Activated CD4-positive, alpha-beta memory T cell treated with anti-CD3 and anti-CD28 coated beads, Interleukin-2, amount 10 ng/mL, durations not matched to agents 7 days and 5 days (primary cell): ENCODE data around the gene PRPF4. TPM values are rescaled to one million over a fixed set of nuclear protein-coding genes. Genes with fewer than 3 reads are reported as not detected.
A peak's percentile ranks its signal among the peaks of the same experiment; 100 is the strongest.

Experiments used
- CTCF ChIA-PET: fragments of 350-600 bp; sonication (Branson Sonifier 250); formaldehyde crosslinking; loops from one replicate; lab custom pipeline; 2021; ENCODE audit warnings: antibody characterized with exemption, inconsistent platforms; lab: Charles Lee
- POLR2A ChIA-PET: fragments of 350-600 bp; sonication (Branson Sonifier 250); formaldehyde crosslinking; loops from one replicate; lab custom pipeline; 2021; ENCODE audit warnings: antibody characterized with exemption; lab: Charles Lee
- DNase-seq: peaks from one replicate; pipeline ENCODE4 v3.0.0-alpha.2; 2020
- H3K27ac Mint-ChIP-seq: one replicate; pipeline ENCODE4 v1.8.0; 2021; ENCODE audit warnings: mild to moderate bottlenecking, mixed read lengths
- H3K27me3 Mint-ChIP-seq: one replicate; pipeline ENCODE4 v1.8.0; 2021; ENCODE audit warnings: mixed read lengths
- H3K36me3 Mint-ChIP-seq: one replicate; pipeline ENCODE4 v1.8.0; 2021; ENCODE audit warnings: low read depth, mixed read lengths
- H3K4me1 Mint-ChIP-seq: one replicate; pipeline ENCODE4 v1.8.0; 2021; ENCODE audit warnings: mixed read lengths
- H3K4me3 Mint-ChIP-seq: one replicate; pipeline ENCODE4 v1.8.0; 2021; ENCODE audit warnings: mild to moderate bottlenecking, mixed read lengths
- H3K9me3 Mint-ChIP-seq: one replicate; pipeline ENCODE4 v1.8.0; 2021; ENCODE audit warnings: mixed read lengths
- total RNA-seq, 2 experiments: library from RNA; stranded (reverse); gene quantifications; one replicate each; pipeline ENCODE4 v1.2.3, GENCODE V29; 2021

PRPF4 gene
- total RNA-seq, 2 experiments from 2014 or later, result 27.7 to 28.2 TPM

DNA sequence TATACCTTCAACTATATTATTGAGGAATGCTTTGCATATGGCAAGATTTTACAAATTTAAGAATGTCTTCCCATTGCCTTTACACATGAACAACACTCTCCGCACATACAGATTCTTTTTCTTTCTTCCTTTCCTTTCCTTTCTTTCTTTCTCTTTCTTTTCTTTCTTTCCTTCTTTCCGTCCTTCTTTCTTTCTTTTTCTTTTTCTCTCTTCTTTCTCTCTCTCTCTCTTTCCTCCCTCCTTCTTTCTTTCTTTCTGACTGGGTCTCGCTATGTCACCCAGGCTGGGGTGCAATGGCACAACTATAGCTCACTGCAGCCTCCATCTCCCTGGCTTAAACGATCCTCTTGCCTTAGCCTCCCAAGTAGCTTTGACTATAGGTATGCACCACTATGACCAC lies 50.8 kb downstream of the PRPF4 start:
- DNase-seq, result no peak
- Mint-ChIP-seq H3K4me3 (no peak overlapping the region), H3K36me3 (no peaks in the 10 kb centered on the region), H3K4me1 (no peaks in the 10 kb centered on the region), H3K9me3 (no peaks in the 10 kb centered on the region), H3K27me3 (no peaks in the 10 kb centered on the region), H3K27ac (no peak overlapping the region)
- CTCF ChIA-PET, result interaction anchor here (1.0 kb wide), 1 partner anchor 16 kb away, joined by 3 read pairs; no protein-coding TSS in a partner anchor
- POLR2A ChIA-PET, result no interaction called here

GRCh38 chr9:113328045-113328782 lies 52.8 kb downstream of the PRPF4 start:
- no peaks in the 10 kb centered on the region for H3K27me3 Mint-ChIP-seq
- ChIA-PET CTCF (interaction anchor here (0.6 kb wide), 1 partner anchor 75 kb away, joined by 5 read pairs; no protein-coding TSS in a partner anchor), POLR2A (no interaction called here)
- no peaks in the 10 kb centered on the region for H3K9me3 Mint-ChIP-seq
- no peak for DNase-seq
- H3K27ac Mint-ChIP-seq, result no peak overlapping the region
- H3K36me3 Mint-ChIP-seq, result no peaks in the 10 kb centered on the region
- no peak overlapping the region for H3K4me3 Mint-ChIP-seq
- H3K4me1 Mint-ChIP-seq, result no peaks in the 10 kb centered on the region

DNA sequence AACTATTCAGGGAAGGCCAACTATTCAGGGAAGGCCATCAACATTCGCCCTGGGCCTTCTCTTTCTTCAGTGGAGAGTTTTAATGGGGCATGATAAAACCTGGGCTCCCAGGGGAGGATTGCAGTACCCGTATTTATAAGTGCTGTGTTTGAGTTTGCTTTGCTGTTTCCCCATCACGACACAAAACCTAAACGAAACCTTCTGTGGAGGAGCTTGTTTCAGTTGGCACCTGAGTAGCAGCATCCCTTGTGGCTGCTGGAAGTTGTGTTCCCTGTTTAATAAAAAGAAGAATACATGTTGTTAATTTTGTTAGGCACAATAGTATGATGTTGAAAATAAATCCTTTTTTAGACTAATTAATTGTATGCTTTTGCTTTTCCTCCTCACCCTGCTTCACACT lies 56.3 kb downstream of the PRPF4 start:
- Mint-ChIP-seq H3K27me3 (no peaks in the 10 kb centered on the region), H3K36me3 (no peaks in the 10 kb centered on the region), H3K4me1 (peaks cover 11% of the 10 kb centered on the region), H3K27ac (no peak overlapping the region), H3K4me3 (no peak overlapping the region), H3K9me3 (no peaks in the 10 kb centered on the region)
- ChIA-PET POLR2A (no interaction called here), CTCF (no interaction called here)
- no peak for DNase-seq

DNA sequence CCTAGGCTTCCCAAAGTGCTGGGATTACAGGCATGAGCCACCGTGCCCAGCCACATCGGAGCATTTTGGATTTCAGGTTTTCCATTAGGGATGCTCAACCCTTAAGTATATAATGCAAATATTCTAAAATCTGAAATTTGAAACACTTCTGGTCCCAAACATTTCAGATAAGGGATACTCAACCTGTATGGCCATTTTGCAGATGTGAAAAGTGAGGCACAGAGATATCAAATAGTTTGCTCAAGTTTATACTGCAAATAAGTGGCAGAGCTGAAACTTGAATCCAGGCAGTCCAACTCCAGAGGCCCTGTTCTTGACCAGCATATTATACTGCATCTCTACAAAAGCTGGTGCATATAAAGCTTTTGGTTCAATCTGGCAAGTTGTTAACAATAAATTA lies 62.3 kb downstream of the PRPF4 start:
- ChIA-PET POLR2A (interaction anchor here (0.9 to 1.9 kb wide), 3 partner anchors 11 to 72 kb away, joined by 3 to 6 read pairs (median 3); partner anchors contain the start of genes C9orf43, CDC26, POLE3 and PRPF4), CTCF (interaction anchor here (1.3 to 2.6 kb wide), 2 partner anchors 63 to 64 kb away, joined by 4 to 8 read pairs; partner anchors contain the start of genes ALAD, CDC26 and PRPF4)
- no peak for DNase-seq
- peaks cover 39% of the 10 kb centered on the region for H3K4me1 Mint-ChIP-seq
- H3K36me3 Mint-ChIP-seq, result no peaks in the 10 kb centered on the region
- H3K4me3 Mint-ChIP-seq, result no peak overlapping the region
- no peaks in the 10 kb centered on the region for H3K27me3 Mint-ChIP-seq
- no peak overlapping the region for H3K27ac Mint-ChIP-seq
- H3K9me3 Mint-ChIP-seq, result no peaks in the 10 kb centered on the region

GRCh38 chr9:113340011-113340699 lies 64.7 kb downstream of the PRPF4 start, which contains the start of gene WDR31:
Gene WDR31 (minus strand): TSS chr9:113340275. CDS start chr9:113332022, 8,253 bp downstream.
- ChIA-PET CTCF (interaction anchor here (0.9 to 4.0 kb wide), 8 partner anchors 10 to 239 kb away, joined by 3 to 42 read pairs (median 4); partner anchors contain the start of genes ALAD, BSPRY, C9orf43 and CDC26), POLR2A (interaction anchor here (1.1 to 3.1 kb wide), 8 partner anchors 10 to 239 kb away, joined by 4 to 40 read pairs (median 6); partner anchors contain the start of genes ALAD, BSPRY, C9orf43 and FKBP15)
- Mint-ChIP-seq H3K4me3 (peak within 1 kb of the TSS; percentile 68), H3K27me3 (no peaks in the 10 kb centered on the region), H3K27ac (no peak within 1 kb of the TSS), H3K9me3 (no peaks in the 10 kb centered on the region), H3K36me3 (no peaks in the 10 kb centered on the region), H3K4me1 (peaks cover 46% of the 10 kb centered on the region)
- DNase-seq, result peak; percentile 80

- ChIA-PET CTCF (interaction anchor here (1.2 to 4.0 kb wide), 2 partner anchors 8 to 20 kb away, joined by 3 to 42 read pairs; partner anchors contain the start of gene BSPRY), POLR2A (interaction anchor here (1.7 to 3.1 kb wide), 3 partner anchors 8 to 68 kb away, joined by 4 to 40 read pairs (median 9); partner anchors contain the start of genes BSPRY, C9orf43, CDC26 and POLE3)
- no peaks in the 10 kb centered on the region for H3K27me3 Mint-ChIP-seq
- DNase-seq, result no peak
- no peaks in the 10 kb centered on the region for H3K9me3 Mint-ChIP-seq
- no peaks in the 10 kb centered on the region for H3K36me3 Mint-ChIP-seq
- H3K4me3 Mint-ChIP-seq, result no peak overlapping the region
- peaks cover 45% of the 10 kb centered on the region for H3K4me1 Mint-ChIP-seq
- H3K27ac Mint-ChIP-seq, result no peak overlapping the region
These were observed 66.4 kb downstream of the PRPF4 start for GRCh38 chr9:113341712-113342410.

Other genes with a start within 250 kb of the PRPF4 start
- gene ZFP37, start 218.9 kb upstream of the PRPF4 start, total RNA-seq, result under 1 TPM; 0.78 to 0.81 TPM
- 1 to 10 TPM; 3.6 TPM for gene SLC31A2, start 124.7 kb upstream of the PRPF4 start, total RNA-seq
- gene FKBP15, start 54.4 kb upstream of the PRPF4 start, total RNA-seq, result 10 to 100 TPM; 34.9 to 38.2 TPM
- gene SLC31A1, start 54.1 kb upstream of the PRPF4 start, total RNA-seq, result 10 to 100 TPM in 1 of 2 experiments, 1 to 10 TPM in 1; 9.2 to 10.0 TPM
- gene CDC26, start 86 bp upstream of the PRPF4 start, total RNA-seq, result 10 to 100 TPM; 34.3 to 38.5 TPM
- gene RNF183, start 27.7 kb downstream of the PRPF4 start, total RNA-seq, result under 1 TPM; 0.23 to 0.40 TPM
- 1 to 10 TPM in 1 of 2 experiments, under 1 TPM in 1; 0.85 to 1.4 TPM for gene WDR31, start 64.6 kb downstream of the PRPF4 start, total RNA-seq
- gene BSPRY, start 73.9 kb downstream of the PRPF4 start, total RNA-seq, result 1 to 10 TPM; 7.1 to 7.3 TPM
- 10 to 100 TPM; 16.1 to 16.5 TPM for gene HDHD3, start 101.3 kb downstream of the PRPF4 start, total RNA-seq
- 10 to 100 TPM; 25.1 to 29.0 TPM for gene ALAD, start 125.6 kb downstream of the PRPF4 start, total RNA-seq
- 10 to 100 TPM; 52.5 to 55.8 TPM for gene POLE3, start 135.0 kb downstream of the PRPF4 start, total RNA-seq
- gene C9orf43, start 135.1 kb downstream of the PRPF4 start, total RNA-seq, result under 1 TPM; 0.40 TPM
- gene RGS3, start 188.1 kb downstream of the PRPF4 start, total RNA-seq, result 10 to 100 TPM; 22.7 to 24.0 TPM